ENCODE measurements around the gene ADARB2. TPM values are rescaled to one million over a fixed set of nuclear protein-coding genes. Genes with fewer than 3 reads are reported as not detected.

ADARB2 gene
- total RNA-seq, 3 donors from 2014 or later (not counting 1 experiment from before 2014, with no cell fraction given), result 0.27 to 0.78 (median 0.40) TPM

DNA sequence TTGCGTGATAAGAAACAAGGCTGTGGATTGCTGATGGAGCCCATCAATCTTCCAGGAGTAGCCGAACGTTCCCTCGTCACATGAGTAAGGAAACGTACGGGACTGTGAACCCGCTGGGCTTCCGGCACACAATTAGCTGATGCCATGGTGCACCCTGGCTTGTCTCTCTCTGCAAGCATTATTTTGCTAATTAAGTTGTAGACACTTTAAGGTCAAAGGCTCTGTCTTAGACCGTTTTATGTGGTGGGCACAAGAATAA is 50.9 kb downstream of the ADARB2 start:
- H3K36me3 ChIP-seq (ENCODE audit: control insufficient read depth, insufficient read depth, low read length), result no peaks in the 10 kb centered on the region
- no peak overlapping the region for H3K4me3 ChIP-seq (ENCODE audit: low read length)
- Mint-ChIP-seq H3K4me3 (no peak overlapping the region), H3K36me3 (no peaks in the 10 kb centered on the region), H3K9me3 (no peaks in the 10 kb centered on the region), H3K4me1 (no peaks in the 10 kb centered on the region), H3K27me3 (ENCODE audit: low read depth in 2 of 2) (peaks cover 8 to 13% of the 10 kb centered on the region in 2 donors), H3K27ac (no peak overlapping the region)
- intact Hi-C loops (cut with micrococcal nuclease), result no loop called here
- H3K4me1 ChIP-seq (ENCODE audit: control insufficient read depth, insufficient read depth, low read length), result peaks cover 5% of the 10 kb centered on the region
- TF ChIP-seq, protein P1, sequence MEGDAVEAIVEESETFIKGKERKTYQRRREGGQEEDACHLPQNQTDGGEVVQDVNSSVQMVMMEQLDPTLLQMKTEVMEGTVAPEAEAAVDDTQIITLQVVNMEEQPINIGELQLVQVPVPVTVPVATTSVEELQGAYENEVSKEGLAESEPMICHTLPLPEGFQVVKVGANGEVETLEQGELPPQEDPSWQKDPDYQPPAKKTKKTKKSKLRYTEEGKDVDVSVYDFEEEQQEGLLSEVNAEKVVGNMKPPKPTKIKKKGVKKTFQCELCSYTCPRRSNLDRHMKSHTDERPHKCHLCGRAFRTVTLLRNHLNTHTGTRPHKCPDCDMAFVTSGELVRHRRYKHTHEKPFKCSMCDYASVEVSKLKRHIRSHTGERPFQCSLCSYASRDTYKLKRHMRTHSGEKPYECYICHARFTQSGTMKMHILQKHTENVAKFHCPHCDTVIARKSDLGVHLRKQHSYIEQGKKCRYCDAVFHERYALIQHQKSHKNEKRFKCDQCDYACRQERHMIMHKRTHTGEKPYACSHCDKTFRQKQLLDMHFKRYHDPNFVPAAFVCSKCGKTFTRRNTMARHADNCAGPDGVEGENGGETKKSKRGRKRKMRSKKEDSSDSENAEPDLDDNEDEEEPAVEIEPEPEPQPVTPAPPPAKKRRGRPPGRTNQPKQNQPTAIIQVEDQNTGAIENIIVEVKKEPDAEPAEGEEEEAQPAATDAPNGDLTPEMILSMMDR (IDR thresholded peaks at IDR 0.05), result no peak
- H3K9me3 ChIP-seq (ENCODE audit: control insufficient read depth, insufficient read depth, low read length), result no peaks in the 10 kb centered on the region
- H3K27ac ChIP-seq (ENCODE audit: low read length), result no peak overlapping the region
- 77% methylated on average over 9 of the region's 9 CpGs for whole genome bisulfite sequencing (ENCODE audit: insufficient coverage)
- H3K27me3 ChIP-seq (ENCODE audit: control insufficient read depth, insufficient read depth, low read length), result no peaks in the 10 kb centered on the region
- no peak for DNase-seq
- ATAC-seq, result no peak

DNA sequence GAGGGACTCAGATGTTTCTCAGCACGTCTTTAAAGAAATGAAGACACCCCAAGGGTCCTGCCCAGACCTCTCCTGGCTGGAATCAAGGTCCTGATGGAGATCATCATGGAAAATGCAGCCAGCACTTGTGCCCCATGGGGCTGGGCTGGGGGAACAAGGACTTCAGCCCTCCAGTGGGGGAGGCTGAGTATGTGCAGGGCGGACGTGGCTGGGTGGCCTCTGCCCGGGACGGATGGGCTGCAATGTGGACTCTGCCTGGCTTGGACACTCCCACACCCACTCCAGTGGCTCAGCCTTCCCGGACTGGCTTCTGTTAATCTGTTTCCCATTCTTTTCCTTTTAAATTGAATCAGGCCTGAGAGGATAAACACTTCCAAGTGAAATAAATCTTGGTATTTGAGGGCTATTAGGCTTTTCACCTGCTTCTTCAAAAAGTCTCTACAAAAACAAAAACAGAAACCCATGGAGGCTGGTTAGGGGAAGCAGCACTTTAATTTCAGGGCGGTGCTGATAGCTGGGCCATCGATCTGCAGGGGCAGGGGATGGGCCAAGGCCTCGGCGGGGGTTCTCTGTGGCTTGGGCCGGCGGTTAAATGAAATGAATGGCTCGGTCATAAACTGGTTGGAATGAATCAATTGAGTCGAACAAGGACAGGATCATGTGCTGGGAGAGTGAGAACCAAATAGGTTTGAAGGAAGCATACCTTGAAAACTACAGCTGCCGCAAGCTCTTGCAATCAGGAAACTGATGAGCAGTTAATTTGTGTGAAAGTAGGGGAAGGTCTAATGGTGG is 51.4 kb downstream of the ADARB2 start:
- WGBS (ENCODE audit: insufficient coverage), result 86% methylated on average over 15 of the region's 15 CpGs
- H3K4me1 ChIP-seq (ENCODE audit: control insufficient read depth, insufficient read depth, low read length), result peaks cover 6% of the 10 kb centered on the region
- no peaks in the 10 kb centered on the region for H3K9me3 Mint-ChIP-seq
- H3K9me3 ChIP-seq (ENCODE audit: control insufficient read depth, insufficient read depth, low read length), result no peaks in the 10 kb centered on the region
- TF ChIP-seq, protein P1 (IDR thresholded peaks at IDR 0.05), result no peak
- H3K27me3 Mint-ChIP-seq (ENCODE audit: low read depth in 2 of 2), result peaks cover 8 to 11% of the 10 kb centered on the region in 2 donors
- H3K36me3 ChIP-seq (ENCODE audit: control insufficient read depth, insufficient read depth, low read length), result no peaks in the 10 kb centered on the region
- no peak overlapping the region for H3K4me3 ChIP-seq (ENCODE audit: low read length)
- no peak overlapping the region for H3K27ac Mint-ChIP-seq
- intact Hi-C loops (cut with micrococcal nuclease), result no loop called here
- H3K36me3 Mint-ChIP-seq, result no peaks in the 10 kb centered on the region
- no peaks in the 10 kb centered on the region for H3K4me1 Mint-ChIP-seq
- H3K27me3 ChIP-seq (ENCODE audit: control insufficient read depth, insufficient read depth, low read length), result no peaks in the 10 kb centered on the region
- no peak overlapping the region for H3K4me3 Mint-ChIP-seq
- ATAC-seq (no peak), DNase-seq (no peak)
- no peak overlapping the region for H3K27ac ChIP-seq (ENCODE audit: low read length)

DNA sequence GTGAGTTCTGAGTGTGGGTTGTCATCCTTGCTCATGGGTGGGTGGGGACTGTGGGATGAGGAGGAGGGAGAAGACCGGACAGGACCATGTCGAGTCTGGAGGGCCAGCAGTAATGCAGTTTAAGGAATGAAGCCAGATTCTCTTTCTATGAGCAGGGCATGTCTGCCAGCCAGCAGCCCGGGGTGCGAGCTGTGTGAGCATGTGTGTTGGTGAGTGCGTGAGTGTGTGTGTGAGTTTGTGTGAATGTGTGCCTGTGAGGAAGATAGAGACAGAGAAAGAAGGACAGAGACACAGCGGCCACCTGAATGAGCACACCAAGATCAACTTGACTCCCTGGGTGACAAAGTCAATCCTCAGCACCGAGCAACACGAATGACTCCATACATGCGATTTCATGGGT is 52.3 kb downstream of the ADARB2 start:
- Histone ChIP-seq H3K27me3 (ENCODE audit: control insufficient read depth, insufficient read depth, low read length) (no peaks in the 10 kb centered on the region), H3K4me1 (ENCODE audit: control insufficient read depth, insufficient read depth, low read length) (peaks cover 14% of the 10 kb centered on the region), H3K9me3 (ENCODE audit: control insufficient read depth, insufficient read depth, low read length) (no peaks in the 10 kb centered on the region), H3K27ac (ENCODE audit: low read length) (no peak overlapping the region), H3K4me3 (ENCODE audit: low read length) (no peak overlapping the region), H3K36me3 (ENCODE audit: control insufficient read depth, insufficient read depth, low read length) (no peaks in the 10 kb centered on the region)
- Mint-ChIP-seq H3K4me1 (peaks cover 0 to 4% of the 10 kb centered on the region in 2 donors), H3K36me3 (no peaks in the 10 kb centered on the region), H3K27ac (no peak overlapping the region), H3K9me3 (no peaks in the 10 kb centered on the region), H3K27me3 (ENCODE audit: low read depth in 2 of 2) (peaks cover 5 to 9% of the 10 kb centered on the region in 2 donors), H3K4me3 (no peak overlapping the region)
- ATAC-seq (no peak), DNase-seq (no peak)
- TF ChIP-seq, protein P1 (IDR thresholded peaks at IDR 0.05), result no peak
- intact Hi-C loops (cut with micrococcal nuclease), result no loop called here
- WGBS (ENCODE audit: insufficient coverage), result 93% methylated on average over 9 of the region's 9 CpGs

DNA sequence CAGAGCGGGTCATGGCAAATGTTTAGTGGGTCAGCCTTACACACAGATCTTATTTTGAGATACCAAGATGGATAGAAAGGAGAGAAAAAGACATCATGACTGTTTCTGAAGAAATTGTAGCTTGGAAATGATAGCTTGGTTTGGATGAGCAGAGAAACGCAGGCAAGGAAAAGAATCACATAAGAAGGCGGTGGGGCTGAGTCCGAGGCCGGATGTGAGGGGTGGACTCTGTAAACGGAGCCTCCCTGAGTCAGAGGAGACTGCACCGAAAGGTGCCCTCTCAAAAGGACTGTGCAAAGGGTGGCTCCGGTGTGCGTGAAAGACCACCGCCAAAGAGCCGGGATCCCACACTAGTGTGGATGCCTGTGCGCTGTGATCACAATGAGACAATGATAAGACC is 53.7 kb downstream of the ADARB2 start:
- Histone ChIP-seq H3K27ac (ENCODE audit: low read length) (no peak overlapping the region), H3K27me3 (ENCODE audit: control insufficient read depth, insufficient read depth, low read length) (no peaks in the 10 kb centered on the region), H3K4me3 (ENCODE audit: low read length) (no peak overlapping the region), H3K9me3 (ENCODE audit: control insufficient read depth, insufficient read depth, low read length) (no peaks in the 10 kb centered on the region), H3K4me1 (ENCODE audit: control insufficient read depth, insufficient read depth, low read length) (peaks cover 19% of the 10 kb centered on the region), H3K36me3 (ENCODE audit: control insufficient read depth, insufficient read depth, low read length) (no peaks in the 10 kb centered on the region)
- peaks cover 0 to 8% of the 10 kb centered on the region in 2 donors for H3K4me1 Mint-ChIP-seq
- DNase-seq (no peak), ATAC-seq (no peak)
- H3K27me3 Mint-ChIP-seq (ENCODE audit: low read depth in 2 of 2), result peaks cover 0 to 7% of the 10 kb centered on the region in 2 donors
- 94% methylated on average over 12 of the region's 12 CpGs for WGBS (ENCODE audit: insufficient coverage)
- TF ChIP-seq, protein P1 (IDR thresholded peaks at IDR 0.05), result no peak
- intact Hi-C loops (cut with micrococcal nuclease), result no loop called here
- H3K36me3 Mint-ChIP-seq, result no peaks in the 10 kb centered on the region
- no peaks in the 10 kb centered on the region for H3K9me3 Mint-ChIP-seq
- H3K27ac Mint-ChIP-seq, result no peak overlapping the region
- no peak overlapping the region for H3K4me3 Mint-ChIP-seq
